ENCODE results near the gene U2AF1L4.

The U2AF1L4 gene

DNA sequence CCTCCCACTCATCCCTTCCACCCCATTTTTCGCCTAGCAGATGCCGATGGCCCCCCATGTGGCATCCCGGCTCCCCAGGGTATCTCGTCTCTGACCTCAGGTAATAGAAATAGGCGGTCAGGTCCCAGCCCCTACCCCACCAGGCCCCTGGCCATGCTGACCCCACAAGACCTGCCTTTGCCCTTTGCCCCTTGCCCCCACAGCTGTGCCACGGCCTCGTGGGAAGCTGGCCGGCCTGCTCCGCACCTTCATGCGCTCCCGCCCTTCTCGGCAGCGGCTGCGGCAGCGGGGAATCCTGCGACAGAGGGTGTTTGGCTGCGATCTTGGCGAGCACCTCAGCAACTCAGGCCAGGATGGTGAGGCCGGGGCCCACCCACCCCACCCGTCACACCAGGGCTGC, 35.5 kb upstream of the U2AF1L4 start:
- TF ChIP-seq, protein P1, sequence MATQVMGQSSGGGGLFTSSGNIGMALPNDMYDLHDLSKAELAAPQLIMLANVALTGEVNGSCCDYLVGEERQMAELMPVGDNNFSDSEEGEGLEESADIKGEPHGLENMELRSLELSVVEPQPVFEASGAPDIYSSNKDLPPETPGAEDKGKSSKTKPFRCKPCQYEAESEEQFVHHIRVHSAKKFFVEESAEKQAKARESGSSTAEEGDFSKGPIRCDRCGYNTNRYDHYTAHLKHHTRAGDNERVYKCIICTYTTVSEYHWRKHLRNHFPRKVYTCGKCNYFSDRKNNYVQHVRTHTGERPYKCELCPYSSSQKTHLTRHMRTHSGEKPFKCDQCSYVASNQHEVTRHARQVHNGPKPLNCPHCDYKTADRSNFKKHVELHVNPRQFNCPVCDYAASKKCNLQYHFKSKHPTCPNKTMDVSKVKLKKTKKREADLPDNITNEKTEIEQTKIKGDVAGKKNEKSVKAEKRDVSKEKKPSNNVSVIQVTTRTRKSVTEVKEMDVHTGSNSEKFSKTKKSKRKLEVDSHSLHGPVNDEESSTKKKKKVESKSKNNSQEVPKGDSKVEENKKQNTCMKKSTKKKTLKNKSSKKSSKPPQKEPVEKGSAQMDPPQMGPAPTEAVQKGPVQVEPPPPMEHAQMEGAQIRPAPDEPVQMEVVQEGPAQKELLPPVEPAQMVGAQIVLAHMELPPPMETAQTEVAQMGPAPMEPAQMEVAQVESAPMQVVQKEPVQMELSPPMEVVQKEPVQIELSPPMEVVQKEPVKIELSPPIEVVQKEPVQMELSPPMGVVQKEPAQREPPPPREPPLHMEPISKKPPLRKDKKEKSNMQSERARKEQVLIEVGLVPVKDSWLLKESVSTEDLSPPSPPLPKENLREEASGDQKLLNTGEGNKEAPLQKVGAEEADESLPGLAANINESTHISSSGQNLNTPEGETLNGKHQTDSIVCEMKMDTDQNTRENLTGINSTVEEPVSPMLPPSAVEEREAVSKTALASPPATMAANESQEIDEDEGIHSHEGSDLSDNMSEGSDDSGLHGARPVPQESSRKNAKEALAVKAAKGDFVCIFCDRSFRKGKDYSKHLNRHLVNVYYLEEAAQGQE (IDR thresholded peaks at IDR 0.05; ENCODE audit: low read depth) = no peak
- no peak for TF ChIP-seq CREB1 (IDR thresholded peaks at IDR 0.05; ENCODE audit: low read depth)
- TF ChIP-seq, protein P2, sequence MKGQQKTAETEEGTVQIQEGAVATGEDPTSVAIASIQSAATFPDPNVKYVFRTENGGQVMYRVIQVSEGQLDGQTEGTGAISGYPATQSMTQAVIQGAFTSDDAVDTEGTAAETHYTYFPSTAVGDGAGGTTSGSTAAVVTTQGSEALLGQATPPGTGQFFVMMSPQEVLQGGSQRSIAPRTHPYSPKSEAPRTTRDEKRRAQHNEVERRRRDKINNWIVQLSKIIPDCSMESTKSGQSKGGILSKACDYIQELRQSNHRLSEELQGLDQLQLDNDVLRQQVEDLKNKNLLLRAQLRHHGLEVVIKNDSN (IDR thresholded peaks at IDR 0.05) = no peak
- no peak for TF ChIP-seq EP300 (IDR thresholded peaks at IDR 0.05; ENCODE audit: borderline replicate concordance)
- no peak for TF ChIP-seq TCF12 (IDR thresholded peaks at IDR 0.05; ENCODE audit: low read depth)
- TF ChIP-seq NFIC (IDR thresholded peaks at IDR 0.05) = no peak
- no peak for TF ChIP-seq FOXM1 (IDR thresholded peaks at IDR 0.05; ENCODE audit: borderline replicate concordance, low read depth)
- no peak for TF ChIP-seq ZBTB7A (IDR thresholded peaks at IDR 0.05; ENCODE audit: low read depth)
- TF ChIP-seq CEBPB (IDR thresholded peaks at IDR 0.05) = no peak
- TF ChIP-seq TEAD4 (IDR thresholded peaks at IDR 0.05) = no peak
- TF ChIP-seq YY1 (IDR thresholded peaks at IDR 0.05; ENCODE audit: low read depth) = no peak
- no peak for TF ChIP-seq RAD21 (IDR thresholded peaks at IDR 0.05; ENCODE audit: low read depth)
- TF ChIP-seq, protein P3, sequence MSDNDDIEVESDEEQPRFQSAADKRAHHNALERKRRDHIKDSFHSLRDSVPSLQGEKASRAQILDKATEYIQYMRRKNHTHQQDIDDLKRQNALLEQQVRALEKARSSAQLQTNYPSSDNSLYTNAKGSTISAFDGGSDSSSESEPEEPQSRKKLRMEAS (IDR thresholded peaks at IDR 0.05) = no peak

DNA sequence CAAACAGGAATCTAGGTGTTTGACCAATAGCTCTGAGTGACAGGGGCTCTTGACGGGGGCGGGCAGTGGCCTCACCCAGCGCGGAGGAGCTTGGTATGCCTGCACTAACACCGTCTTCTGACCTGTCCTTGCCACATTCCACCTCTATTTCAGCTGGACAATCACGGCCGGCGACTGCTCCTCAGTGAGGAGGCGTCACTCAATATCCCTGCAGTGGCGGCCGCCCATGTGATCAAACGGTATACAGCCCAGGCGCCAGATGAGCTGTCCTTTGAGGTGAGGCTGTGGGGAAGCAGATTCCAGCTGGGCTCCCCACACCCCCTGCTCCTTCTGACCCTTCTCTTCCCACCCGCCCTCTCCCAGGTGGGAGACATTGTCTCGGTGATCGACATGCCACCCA, 34.8 kb upstream of the U2AF1L4 start:
- TF ChIP-seq, protein P1 (IDR thresholded peaks at IDR 0.05; ENCODE audit: low read depth) = no peak

DNA sequence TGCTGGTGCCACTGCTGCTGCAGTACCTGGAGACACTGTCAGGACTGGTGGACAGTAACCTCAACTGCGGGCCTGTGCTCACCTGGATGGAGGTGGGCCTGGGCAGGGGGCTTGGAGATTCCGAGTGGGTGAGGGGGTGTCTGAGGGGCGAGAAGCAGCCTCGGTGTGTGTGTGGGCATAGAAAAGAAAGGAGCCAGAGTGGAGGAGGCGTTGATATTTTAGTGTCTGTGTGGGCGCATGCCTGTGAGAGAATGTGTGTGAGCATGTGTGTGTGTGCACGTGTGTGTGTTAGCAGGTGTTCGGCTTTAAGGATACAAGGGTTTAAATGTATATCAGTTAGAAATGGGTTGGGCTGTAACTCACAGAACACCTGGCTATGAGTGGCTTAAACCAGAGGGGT, 33.8 kb upstream of the U2AF1L4 start:
- no peak for TF ChIP-seq NFIC (IDR thresholded peaks at IDR 0.05)
- TF ChIP-seq, protein P3 (IDR thresholded peaks at IDR 0.05) = no peak
- TF ChIP-seq, protein P1 (IDR thresholded peaks at IDR 0.05; ENCODE audit: low read depth) = no peak

DNA sequence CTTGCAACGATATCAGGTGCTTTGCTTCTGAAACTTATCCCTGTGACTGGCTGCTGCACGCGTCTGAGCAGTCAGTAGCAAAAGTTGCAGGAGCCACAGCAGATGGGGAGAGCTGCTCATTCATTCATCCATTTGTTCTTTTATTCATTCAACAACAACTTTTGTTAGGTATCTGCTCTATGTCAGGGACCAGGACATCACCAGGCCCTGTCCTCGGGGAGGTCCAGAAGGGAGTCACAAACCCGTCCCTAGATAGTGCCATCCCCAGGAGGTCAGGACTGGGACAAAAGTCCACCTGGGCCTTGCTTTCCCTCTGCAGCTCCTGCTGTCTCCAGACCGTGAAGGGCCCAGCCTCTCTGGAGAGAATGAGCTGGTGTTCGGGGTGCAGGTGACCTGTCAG, 32.7 kb upstream of the U2AF1L4 start:
- TF ChIP-seq TCF12 (IDR thresholded peaks at IDR 0.05; ENCODE audit: low read depth) (no peak), CEBPB (IDR thresholded peaks at IDR 0.05) (no peak), CREB1 (IDR thresholded peaks at IDR 0.05; ENCODE audit: low read depth) (no peak), YY1 (IDR thresholded peaks at IDR 0.05; ENCODE audit: low read depth) (no peak), ZBTB7A (IDR thresholded peaks at IDR 0.05; ENCODE audit: low read depth) (no peak)
- TF ChIP-seq, protein P1 (IDR thresholded peaks at IDR 0.05; ENCODE audit: low read depth) = no peak
- TF ChIP-seq, protein P3 (IDR thresholded peaks at IDR 0.05) = no peak
